HG02938 (cell line): ENCODE results near the gene ZFP92.
"Not testable (repeated sequence)": the region's sequence is repeated elsewhere in the genome, so short reads cannot be mapped to it uniquely, and the experiment has no call there.

ENCODE experiments used
- ATAC-seq: cut with Tn5 transposase; IDR thresholded peaks from one replicate; pipeline ENCODE4 v1.9.1; 2021; ENCODE audit warnings: mild to moderate bottlenecking, moderate library complexity; ENCODE audit not compliant: unreplicated experiment

The ZFP92 gene

DNA sequence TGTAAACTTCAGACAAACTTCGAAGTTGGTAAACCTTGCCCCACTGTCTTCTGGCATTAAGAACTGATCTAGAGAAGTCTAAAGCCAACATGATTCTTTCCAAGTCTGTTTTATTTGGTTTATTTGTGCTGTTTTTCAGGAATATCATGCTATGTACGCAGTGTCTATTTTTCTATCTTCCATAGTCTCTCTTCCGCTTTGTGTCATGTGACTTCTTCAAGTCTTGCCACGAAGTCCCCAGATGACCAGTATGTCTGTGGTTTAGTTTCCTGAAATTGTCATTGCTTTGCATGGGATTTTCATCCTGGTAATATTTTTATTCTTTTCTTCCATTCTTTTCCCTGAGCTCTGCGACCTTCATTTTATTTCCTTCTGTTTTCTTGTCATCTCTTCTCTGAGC, 25.2 kb upstream of the ZFP92 start:
- ATAC-seq = no peak

DNA sequence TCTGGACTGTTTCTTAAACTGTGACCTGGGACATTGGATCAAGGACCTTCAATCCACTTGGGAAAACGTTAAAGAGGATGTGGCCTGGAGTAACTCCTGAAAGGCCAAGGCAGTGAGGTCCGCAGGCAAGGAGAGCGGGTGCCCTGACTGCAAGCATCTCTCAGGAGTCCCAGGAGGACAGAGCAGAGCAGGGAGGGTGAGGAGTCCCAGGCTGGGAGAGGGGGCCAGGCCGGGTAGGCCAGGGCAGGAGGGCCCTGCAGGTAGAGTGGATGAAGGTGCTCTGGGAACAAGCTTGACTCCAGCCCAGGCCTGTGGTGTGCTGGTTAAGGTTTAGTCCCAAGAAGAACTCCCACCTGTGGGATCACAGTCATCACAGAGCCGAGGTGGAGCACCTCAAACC, 23.9 kb upstream of the ZFP92 start:
- ATAC-seq = no peak

DNA sequence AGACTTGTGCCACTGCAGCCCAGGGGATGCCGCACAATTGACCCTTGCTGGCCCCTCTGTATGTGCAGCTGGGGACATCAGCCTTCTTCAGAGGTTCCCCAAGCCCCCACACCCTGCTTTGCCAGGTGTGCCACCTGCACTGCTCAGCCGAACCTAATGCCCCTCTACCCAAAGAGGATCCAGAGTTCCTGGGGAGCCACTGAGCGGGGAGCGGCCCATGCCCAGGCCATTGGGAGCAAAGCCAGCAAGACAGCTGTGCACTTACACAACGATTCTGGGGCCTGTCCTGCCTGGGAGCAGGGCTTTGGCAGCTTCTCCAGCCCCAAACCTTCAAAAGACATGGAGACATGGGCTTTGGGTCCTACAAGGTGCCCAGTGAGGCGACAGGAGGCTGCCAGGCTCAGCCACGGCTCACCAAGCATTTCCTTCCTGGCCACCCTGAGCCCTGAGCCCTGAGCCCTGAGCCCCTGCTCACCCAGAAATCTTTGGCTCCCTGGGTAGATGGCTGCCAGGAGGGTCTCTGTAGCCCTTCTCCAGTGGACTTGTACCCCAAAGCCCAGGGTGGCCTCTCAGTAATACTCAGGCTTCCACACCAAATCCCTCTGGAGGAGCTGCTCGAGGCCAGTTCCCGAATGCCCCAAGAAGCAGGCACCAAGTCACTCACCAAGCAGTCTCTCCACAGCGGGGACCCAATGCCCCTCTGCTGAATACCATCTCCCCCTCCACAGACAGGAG, 23.1 kb upstream of the ZFP92 start:
- no peak for ATAC-seq

DNA sequence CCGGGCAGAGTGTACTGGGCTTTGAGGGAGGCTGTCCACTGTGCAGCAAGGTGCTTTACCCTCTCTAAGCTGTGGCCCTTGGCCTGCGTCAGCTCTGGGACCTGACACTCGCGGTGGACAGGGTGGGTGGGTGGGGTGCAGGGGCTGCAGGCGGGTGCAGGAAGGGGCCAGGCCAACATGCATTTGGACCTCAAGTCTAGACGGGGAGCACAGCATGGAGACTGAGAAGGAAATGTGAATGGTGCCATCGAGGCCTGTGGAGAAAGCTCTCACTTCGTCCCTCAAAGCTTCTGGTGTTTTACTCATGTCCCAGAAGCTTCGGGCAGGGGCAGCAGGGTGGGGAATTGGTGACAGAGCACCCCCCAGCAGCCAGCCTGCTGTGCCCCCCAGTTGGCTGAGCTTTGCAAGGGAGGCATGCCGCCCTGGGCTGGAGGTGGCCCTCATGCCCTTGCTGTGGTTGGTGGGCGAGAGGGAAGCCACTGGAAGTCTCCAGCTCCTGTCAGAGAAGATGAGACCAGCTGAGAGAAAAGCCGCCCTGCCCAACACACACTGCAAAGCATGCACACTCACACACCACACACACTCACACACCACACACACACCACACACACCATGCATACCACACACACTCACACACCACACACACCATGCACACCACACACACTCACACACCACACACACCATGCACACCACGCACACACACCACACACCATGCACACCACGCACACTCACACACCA, 22.4 kb upstream of the ZFP92 start:
- ATAC-seq = no peak

DNA sequence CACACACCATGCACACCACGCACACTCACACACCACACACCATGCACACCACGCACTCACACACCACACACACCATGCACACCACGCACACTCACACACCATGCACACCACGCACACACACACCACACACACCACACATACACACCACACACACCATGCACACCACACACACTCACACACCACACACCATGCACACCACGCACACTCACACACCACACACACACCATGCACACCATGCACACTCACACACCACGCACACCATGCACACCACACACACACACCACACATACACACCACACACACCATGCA, 21.9 kb upstream of the ZFP92 start:
- not testable (repeated sequence) for ATAC-seq

DNA sequence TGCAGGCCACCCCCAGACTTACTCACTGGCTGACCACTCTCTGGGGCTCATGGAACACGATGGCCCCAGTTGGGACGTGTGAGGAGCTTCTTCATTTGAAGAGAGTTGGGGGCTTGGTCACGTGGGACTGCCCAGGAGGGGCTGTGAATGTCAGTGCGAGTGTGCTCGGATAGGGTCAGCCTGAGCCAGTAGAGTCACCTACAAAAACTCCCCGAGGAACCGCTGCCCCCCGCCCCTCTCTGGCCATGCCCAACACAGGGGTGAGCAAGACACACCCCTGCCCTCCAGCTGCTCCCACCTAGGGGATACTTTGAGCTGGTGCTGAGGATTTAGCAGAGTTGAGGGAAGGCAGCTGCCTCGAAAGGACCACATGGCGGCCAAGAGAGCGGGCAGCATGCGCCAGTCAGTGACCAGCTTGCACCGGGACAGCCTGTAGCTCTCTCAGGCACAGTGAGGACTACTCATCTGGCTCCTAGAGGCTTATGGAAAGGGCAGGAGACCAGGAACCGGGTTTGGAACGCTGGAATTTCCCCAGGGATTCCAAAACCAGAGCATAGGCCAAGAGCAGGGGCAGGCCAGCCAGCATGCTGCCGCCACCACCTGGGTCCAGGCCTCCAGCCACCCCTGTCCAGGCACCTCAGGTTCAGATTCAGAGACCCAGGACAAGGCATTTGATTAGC, 18.5 kb upstream of the ZFP92 start:
- ATAC-seq = no peak

DNA sequence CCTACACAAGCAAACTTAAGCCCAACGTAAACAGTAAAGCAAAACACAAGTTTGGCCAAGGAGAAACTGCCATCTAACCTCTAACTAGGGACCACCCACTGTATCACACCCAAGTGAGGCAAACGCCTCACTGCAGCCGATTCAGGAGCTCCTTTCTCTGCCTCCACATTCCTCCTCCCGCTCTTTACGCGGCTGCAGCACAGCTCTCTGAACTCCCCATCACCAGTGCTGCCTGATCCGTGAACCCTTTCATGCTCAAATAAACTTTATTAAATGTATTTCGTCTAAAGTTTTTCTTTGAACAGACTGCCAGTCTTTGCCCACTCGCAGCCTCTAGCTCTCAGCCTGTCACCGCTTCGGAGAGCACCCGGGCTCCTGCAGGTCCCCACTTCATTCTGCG, 16.7 kb upstream of the ZFP92 start:
- ATAC-seq = no peak

DNA sequence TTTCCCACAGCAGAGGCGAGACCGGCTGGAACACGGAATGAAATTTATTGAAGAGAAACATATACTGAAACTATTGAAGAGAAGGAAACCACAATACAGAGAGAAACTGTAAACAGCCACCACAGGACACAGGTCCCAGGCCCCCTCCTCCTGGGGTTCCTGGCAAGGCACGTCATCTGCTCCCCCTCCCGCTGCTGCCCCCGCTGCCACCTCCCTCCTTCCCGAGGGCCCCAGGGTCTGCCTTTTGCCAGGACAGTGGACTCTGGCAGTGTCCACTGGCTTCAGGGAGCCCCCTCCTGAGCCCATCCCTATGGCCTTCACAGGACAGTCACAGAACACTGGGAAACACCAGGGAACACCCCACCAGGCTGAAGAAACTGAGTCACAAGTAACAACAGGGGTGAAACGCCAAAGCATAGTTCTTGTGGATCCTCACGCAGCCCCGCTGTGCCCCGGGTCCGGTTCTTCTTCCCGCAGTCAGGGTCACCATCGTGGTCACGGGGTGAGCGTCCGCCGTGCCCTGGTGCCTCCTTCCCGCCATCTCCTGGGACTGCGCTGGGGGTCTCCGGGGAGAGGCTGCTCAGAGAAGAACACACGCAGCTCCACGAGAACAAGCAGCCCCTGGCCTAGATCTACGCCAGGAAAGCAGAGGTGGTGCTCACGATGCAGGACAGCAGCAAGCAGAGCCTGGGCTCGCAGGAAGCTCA, 15.5 kb upstream of the ZFP92 start:
- ATAC-seq = no peak

DNA sequence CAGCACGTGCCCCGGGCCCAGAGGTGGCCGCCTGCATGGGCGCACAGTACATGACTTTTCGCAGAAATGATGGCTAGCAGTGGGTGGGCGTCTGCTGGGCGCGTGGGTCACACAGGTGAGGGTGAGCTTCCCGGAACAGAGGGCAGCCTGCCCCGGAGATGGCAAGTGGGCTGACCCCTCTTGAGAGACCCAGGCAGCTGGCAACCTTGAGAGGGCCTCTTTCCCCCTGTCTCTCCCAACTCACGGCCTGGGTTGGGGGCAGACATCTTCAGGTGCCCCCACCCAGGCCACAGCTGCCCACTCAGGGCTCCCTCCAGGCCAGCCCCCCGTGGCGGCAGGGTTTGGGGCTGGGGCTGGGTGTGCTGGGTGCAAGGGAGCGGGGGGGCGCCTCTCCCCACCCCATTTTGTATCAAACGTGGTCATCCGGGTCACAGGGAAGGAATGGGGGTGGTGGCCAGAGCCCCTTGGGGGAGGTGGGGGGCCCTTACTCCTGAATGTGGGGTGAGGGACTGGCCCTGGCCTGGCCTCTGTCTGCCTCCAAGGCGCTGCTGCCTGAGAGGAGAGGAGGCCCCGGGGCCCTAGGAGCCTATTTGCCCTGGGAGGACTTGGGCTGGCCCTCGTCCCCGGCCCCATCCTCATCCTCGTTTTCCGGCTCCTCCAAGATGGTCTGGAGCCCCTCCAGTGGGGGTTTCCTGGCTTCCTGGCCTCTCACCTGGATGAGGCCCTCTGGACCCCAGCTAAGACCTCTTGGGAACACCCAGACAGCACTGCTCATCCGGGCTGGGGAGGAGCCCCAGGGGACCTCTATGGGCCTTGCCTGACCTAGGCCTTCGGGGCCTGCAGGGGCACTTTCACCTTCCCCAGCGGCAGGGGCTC, 14.7 kb upstream of the ZFP92 start:
- ATAC-seq = no peak

DNA sequence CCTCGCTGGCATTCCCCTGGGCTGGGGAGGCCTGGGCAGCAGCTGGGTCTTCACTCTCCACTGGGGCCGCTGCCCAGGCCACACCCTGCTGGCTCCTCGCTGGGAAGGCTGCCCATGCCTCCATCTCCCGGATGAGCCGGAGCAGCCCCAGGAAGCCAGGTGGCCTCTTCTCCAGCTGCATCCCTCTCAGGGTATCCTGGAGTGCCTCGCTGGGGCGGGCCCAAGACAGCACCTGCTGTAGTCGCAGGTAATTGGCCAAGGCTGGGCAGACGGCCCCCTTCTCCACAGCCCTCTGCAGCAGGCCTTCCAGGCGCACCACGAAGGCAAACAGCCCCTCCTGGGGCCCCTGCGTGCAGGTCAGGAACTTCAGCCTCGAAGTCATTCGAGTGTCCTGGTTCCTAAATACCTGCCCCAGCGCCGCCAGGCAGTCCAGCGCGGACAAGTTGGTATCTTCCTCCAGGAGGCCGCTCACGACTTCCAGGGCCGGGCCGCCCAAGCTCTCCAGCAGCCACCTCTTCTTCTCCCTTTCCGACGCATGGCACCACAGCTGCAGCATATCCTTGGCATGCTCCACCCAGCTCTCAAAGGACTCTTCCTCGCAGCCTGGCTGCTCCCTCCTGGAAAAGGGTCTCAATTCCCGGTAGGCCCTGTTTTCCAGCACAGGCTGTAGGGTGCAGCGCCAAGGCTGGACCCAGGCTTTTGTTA, 13.9 kb upstream of the ZFP92 start:
- no peak for ATAC-seq

DNA sequence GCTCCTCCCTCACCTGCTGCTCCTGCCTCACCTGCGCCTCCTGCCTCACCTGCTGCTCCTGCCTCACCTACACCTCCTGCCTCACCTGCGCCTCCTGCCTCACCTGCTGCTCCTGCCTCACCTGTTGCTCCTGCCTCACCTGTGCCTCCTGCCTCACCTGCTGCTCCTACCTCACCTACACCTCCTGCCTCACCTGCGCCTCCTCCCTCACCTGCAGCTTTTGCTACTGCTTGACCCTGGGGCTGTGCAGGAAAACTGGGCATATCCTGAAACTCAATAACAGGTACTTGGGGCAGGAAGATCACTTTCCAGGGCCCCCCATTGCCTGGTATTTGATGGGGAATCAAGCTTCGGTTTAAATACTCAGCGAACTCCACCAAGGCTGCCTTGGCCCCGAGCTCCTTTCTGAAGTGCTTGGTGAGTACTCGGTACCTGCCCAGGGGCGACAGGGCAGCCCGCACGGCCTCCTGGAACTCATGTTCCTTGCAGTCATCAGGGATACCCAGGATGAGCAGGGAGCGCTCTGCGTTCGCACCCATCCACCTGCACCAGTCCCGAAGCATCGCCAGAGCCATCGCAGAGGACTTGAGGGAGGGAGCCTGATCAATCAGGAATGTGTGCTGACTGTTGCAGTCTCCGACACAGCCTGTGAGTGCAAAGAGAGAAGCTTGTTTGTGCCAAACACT, 12.9 kb upstream of the ZFP92 start:
- no peak for ATAC-seq

DNA sequence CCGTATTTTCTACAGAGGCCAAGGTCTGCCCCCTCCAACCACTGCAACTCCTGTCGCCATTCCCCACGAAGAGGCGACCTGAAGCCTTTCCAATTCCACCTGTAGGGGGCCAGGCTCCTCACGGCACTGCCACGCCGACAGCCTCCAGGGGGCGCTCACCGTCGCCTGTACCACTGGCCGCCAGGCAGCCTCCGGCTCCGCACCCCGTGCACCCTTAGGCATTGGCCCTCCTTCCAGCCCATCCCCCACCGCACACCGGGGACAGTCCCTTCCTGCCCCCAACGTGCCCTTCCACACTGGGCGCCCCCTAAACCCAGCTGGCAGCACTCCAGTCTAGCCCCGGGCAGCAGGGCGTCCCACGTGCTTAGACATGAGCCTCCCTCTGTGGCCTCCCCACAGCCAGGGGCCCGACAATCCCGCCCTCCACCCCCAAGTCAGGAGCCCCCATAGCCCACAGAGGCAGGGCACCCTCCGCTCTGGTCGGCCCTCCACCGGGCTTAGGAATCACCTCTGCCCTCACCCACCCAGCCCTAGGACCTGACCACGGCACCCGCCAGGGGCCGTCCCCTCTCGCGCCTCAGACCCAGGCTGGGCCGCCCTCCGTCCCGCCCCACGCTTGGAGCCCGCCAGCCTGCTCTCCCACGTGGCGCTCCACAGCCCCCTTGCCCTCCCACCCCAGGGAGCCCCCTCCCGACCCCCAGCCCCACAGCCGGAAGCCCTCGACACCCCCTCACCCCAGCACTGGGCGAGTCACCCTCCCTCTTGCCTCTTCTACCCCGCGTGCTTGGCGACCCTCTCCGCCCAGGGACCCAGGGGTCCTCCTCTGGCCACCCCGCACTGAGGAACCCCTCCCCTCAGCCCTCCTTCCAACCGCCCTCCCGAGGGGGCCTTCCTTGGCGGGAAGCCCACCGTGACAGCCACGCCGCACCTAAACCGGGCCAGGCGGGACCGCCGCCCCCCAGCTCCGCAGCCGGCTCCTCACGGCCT, 10.8 kb upstream of the ZFP92 start:
- no peak for ATAC-seq

DNA sequence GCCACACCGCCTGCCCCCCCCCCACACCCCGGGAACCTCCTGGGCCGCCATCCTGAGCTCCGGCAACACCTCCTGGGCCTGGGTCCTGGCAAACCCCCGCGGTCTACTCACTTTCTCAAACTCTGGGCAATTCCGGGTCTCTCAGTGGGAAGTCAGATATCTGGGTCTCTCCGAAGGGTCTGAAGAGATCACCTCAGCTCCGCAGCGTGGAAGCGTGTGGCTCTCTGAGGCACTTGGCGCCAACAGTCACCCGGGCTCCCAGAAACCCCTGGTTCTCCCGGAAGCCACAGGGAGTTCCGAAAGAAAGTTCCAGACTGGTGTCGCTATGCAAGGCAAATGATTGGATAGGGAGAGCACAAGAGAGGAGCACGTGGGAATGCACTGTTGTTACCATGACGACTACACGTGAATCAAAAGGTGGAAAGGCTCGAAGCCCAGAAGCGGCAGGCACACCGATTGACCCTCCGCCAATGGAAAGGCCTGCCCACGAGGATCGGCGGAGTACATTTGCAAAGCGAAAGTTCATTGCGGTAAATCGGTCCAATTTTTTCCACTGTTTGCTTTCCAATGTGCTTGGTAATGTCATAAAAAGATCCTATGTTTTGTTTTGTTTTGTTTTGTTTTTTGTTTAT, 10.0 kb upstream of the ZFP92 start, which contains the start of gene PNMA6E:
PNMA6E (minus strand) TSS at position 218 of the 632 bp plus-strand sequence. CDS start 2,501 bp downstream, outside the sequence.
- ATAC-seq = no peak

DNA sequence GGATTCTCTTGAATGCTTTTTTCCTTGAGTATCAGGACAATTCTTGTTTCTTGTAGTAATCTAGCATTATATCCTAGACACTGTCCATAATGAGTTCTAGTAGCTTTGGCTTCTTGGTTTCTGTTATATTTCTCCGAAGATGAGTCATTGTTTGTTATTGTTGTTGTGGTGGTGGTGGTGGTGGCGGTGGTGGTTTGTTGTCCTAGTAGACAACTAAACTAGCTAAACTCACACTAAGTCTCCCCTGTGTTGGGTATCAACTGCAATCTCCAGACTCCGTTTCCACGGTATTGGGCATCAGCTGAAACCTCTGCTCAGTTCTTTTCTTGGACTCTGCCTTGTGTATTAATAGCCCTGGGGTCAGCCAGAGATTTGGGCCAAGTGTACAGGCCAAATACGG, 6.9 kb upstream of the ZFP92 start:
- not testable (repeated sequence) for ATAC-seq

DNA sequence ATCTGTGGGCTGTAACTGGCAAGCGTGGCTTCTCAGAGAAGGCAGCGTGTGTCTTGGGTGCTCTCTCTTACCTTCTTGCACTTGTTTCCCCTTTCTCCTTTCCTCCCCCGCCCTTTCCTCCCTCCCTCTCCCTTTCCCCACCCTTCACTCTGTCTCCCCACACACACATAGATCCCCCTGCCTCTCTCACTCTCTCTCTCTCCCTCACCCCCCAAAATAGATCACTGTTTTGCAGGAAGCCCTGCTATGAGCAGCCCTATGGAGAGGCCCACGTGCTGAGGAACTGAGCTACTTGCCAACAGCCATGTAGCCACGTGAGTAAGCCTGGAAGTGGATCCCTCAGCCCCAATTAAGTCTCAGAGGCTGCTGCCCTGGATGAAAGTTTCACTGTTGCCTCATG, 5.8 kb upstream of the ZFP92 start:
- no peak for ATAC-seq

DNA sequence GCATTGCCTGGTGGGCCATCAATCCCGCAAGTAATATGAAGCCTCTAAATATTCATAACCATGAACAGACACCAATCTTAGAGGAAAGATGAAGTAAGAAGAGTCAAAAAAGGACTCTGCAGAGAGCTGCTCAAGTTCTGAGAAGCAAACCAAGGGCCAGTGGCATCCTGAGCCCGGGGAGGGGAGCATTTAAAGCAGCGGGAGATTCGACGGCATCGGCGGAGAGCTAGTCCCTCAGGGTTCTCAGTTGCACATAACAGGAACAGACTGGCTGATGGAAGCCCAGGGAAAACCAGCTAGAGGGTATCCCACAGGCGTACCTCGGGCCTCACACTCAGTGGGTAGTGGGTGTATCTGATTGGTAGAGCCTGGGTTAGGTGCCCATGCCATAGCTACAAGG, 5.3 kb upstream of the ZFP92 start:
- ATAC-seq = no peak

DNA sequence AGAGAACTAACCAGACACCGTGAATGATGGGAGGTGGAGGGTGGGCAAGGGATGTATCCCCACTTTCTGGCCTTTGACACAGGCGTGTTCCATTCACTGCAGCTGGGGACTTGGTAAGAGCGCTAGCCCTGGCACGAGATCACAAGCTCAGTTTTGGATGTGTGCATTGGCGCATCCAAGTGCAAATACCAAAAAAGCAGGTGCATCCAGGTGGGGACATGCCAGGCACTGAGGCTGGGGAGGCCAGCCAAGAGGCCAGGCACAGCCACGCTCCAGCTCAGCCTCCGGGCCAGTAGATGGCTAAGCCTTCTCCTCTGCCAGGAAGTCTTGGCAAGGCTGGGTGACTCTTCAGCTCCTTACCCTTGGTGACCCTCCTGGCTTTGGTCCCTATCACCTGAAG, 4.4 kb upstream of the ZFP92 start:
- no peak for ATAC-seq

DNA sequence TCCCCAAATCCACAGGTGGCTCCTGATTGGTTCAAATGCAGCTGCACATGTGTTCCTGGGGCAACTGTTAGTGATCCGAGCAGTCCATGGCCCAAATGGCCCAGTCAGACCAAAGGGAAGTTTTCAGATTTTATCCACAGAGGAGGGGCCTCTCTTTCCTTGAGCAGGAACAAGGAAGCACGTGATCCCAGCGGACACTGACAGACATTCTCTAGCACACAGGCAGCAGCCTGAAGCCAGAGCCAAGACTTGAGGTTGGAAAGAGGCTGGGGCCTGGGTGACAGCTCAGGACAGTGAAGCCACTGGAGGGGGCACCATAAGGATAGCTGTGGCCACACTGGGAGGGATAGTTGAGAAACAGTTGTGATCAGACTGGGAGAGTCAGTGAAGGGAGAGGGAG, 3.5 kb upstream of the ZFP92 start:
- ATAC-seq = no peak
